ENCODE results near the gene PLEKHG3.

GRCh38 chr14:64663174-64663573 is 41.0 kb upstream of the PLEKHG3 start:
- TF ChIP-seq, protein P1, sequence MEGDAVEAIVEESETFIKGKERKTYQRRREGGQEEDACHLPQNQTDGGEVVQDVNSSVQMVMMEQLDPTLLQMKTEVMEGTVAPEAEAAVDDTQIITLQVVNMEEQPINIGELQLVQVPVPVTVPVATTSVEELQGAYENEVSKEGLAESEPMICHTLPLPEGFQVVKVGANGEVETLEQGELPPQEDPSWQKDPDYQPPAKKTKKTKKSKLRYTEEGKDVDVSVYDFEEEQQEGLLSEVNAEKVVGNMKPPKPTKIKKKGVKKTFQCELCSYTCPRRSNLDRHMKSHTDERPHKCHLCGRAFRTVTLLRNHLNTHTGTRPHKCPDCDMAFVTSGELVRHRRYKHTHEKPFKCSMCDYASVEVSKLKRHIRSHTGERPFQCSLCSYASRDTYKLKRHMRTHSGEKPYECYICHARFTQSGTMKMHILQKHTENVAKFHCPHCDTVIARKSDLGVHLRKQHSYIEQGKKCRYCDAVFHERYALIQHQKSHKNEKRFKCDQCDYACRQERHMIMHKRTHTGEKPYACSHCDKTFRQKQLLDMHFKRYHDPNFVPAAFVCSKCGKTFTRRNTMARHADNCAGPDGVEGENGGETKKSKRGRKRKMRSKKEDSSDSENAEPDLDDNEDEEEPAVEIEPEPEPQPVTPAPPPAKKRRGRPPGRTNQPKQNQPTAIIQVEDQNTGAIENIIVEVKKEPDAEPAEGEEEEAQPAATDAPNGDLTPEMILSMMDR (IDR thresholded peaks at IDR 0.05): no peak
- TF ChIP-seq POLR2A (IDR thresholded peaks at IDR 0.05): no peak
